ENCODE measurements around the gene SCN1B. TPM values are rescaled to one million over a fixed set of nuclear protein-coding genes. Genes with fewer than 3 reads are reported as not detected.
A peak's percentile ranks its signal among the peaks of the same experiment; 100 is the strongest.

The SCN1B gene
- total RNA-seq, 4 donors from 2014 or later: 8.3 to 15.7 (median 12.8) TPM

GRCh38 chr19:35065574-35065973 lies 35.3 kb downstream of the SCN1B start:
- peaks cover 0 to 7% (median 5%) of the 10 kb centered on the region in 4 donors for H3K9me3 ChIP-seq
- no peak for DNase-seq (ENCODE audit: extremely low spot score)
- H3K4me1 ChIP-seq: peaks cover 0 to 4% (median 2%) of the 10 kb centered on the region in 4 donors
- WGBS: 100% methylated on average over 3 of the region's 10 CpGs
- intact Hi-C loops (cut with DNase I): loop anchor here (5.0 kb wide), 1 partner anchor 77 kb away; the partner anchor contains the start of gene FXYD7
- H3K36me3 ChIP-seq: no peaks in the 10 kb centered on the region
- peaks cover 0 to 24% (median 0%) of the 10 kb centered on the region in 4 donors for H3K27me3 ChIP-seq
- no peak overlapping the region for H3K27ac ChIP-seq (replicated peaks in 1 of 4)
- H3K4me3 ChIP-seq: no peak overlapping the region
- TF ChIP-seq POLR2AphosphoS5 (IDR thresholded peaks at IDR 0.05) (no peak), EP300 (IDR thresholded peaks at IDR 0.05) (no peak), POLR2A (IDR thresholded peaks at IDR 0.05; ENCODE audit: low read depth) (no peak), CTCF (IDR thresholded peaks at IDR 0.05) (no peak)

GRCh38 chr19:35066121-35066520 lies 35.9 kb downstream of the SCN1B start:
- Histone ChIP-seq H3K4me1 (peaks cover 0 to 4% (median 2%) of the 10 kb centered on the region in 4 donors), H3K36me3 (no peaks in the 10 kb centered on the region), H3K27ac (replicated peaks in 1 of 4) (no peak overlapping the region), H3K27me3 (peaks cover 0 to 23% (median 0%) of the 10 kb centered on the region in 4 donors), H3K9me3 (peaks cover 0 to 9% (median 7%) of the 10 kb centered on the region in 4 donors), H3K4me3 (no peak overlapping the region)
- no peak for DNase-seq (ENCODE audit: extremely low spot score)
- intact Hi-C loops (cut with DNase I): loop anchor here (5.0 kb wide), 1 partner anchor 76 kb away; the partner anchor contains the start of gene FXYD7
- 95% methylated on average over 15 of the region's 15 CpGs for WGBS
- TF ChIP-seq POLR2A (IDR thresholded peaks at IDR 0.05; ENCODE audit: low read depth) (no peak), POLR2AphosphoS5 (IDR thresholded peaks at IDR 0.05) (no peak), EP300 (IDR thresholded peaks at IDR 0.05) (no peak), CTCF (IDR thresholded peaks at IDR 0.05) (no peak)

- no peaks in the 10 kb centered on the region for H3K36me3 ChIP-seq
- no peak overlapping the region for H3K4me3 ChIP-seq
- H3K27me3 ChIP-seq: peaks cover 0 to 23% (median 0%) of the 10 kb centered on the region in 4 donors
- H3K4me1 ChIP-seq: peaks cover 0 to 4% (median 2%) of the 10 kb centered on the region in 4 donors
- 23% methylated on average over 13 of the region's 14 CpGs for WGBS
- intact Hi-C loops (cut with DNase I): loop anchor here (5.0 kb wide), 1 partner anchor 75 kb away; the partner anchor contains the start of gene FXYD7
- peak; percentile 69 to 82 (median 75) for TF ChIP-seq CTCF (IDR thresholded peaks at IDR 0.05)
- no peak for TF ChIP-seq POLR2AphosphoS5 (IDR thresholded peaks at IDR 0.05)
- DNase-seq (ENCODE audit: extremely low spot score): peak; percentile 95
- no peak overlapping the region for H3K27ac ChIP-seq (replicated peaks in 1 of 4)
- peaks cover 0 to 9% (median 7%) of the 10 kb centered on the region in 4 donors for H3K9me3 ChIP-seq
These were observed 36.7 kb downstream of the SCN1B start for GRCh38 chr19:35066691-35067563.

- TF ChIP-seq POLR2AphosphoS5 (IDR thresholded peaks at IDR 0.05) (no peak), CTCF (IDR thresholded peaks at IDR 0.05) (no peak), EP300 (IDR thresholded peaks at IDR 0.05) (no peak)
- H3K27ac ChIP-seq (replicated peaks in 1 of 4): no peak overlapping the region
- no peak for DNase-seq (ENCODE audit: extremely low spot score)
- no peak overlapping the region for H3K4me3 ChIP-seq
- WGBS: 78% methylated on average over 10 of the region's 10 CpGs
- H3K27me3 ChIP-seq: peaks cover 0 to 23% (median 0%) of the 10 kb centered on the region in 4 donors
- H3K9me3 ChIP-seq: peaks cover 0 to 9% (median 7%) of the 10 kb centered on the region in 4 donors
- peaks cover 0 to 4% (median 2%) of the 10 kb centered on the region in 4 donors for H3K4me1 ChIP-seq
- intact Hi-C loops (cut with DNase I): loop anchor here (5.0 kb wide), 1 partner anchor 73 kb away; the partner anchor contains the start of gene FXYD7
- no peaks in the 10 kb centered on the region for H3K36me3 ChIP-seq
These were observed 38.8 kb downstream of the SCN1B start for GRCh38 chr19:35068941-35069634.
